Measurements from ENCODE around the gene UCHL3. TPM values are rescaled to one million over a fixed set of nuclear protein-coding genes. Genes with fewer than 3 reads are reported as not detected.

The UCHL3 gene
- total and polyA plus RNA-seq, 2 of the 4 experiments (the other 2 are of a cell fraction), result 63.8 to 68.3 TPM

DNA sequence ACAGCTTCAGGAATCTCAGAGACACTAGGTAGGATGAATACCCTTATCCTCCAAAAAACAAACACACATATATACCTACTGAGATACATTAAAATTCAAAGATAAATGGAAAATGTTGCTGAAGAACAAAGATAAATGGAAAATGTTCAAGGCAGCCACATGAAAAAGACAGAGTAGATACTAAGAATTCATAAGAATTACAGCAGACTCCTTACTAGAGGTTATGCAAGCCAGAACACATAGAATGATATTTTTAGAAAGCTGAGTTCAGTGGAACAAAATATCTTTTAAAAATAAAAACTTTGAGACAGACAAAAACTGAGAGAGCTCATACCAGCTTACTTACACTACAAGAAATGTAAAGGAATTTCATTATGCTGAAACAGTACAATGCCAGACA is 35.6 kb downstream of the UCHL3 start:
- H3K56ac ChIP-seq (ENCODE audit: extremely low read depth, insufficient read depth, low read length), result no peak overlapping the region
- H3K4ac ChIP-seq (ENCODE audit: low read depth, low read length), result no peak overlapping the region
- intact Hi-C loops (cut with micrococcal nuclease) (no loop called here), in situ Hi-C loops (cut with MboI; ENCODE audit: low sequenced_read_pairs) (no loop called here), dilution Hi-C loops (cut with HindIII; ENCODE audit: low sequenced_read_pairs, unreplicated experiment) (no loop called here)
- H2AK5ac ChIP-seq (ENCODE audit: low read depth, low read length), result no peak overlapping the region
- H3K4me3 ChIP-seq (ENCODE audit: insufficient read depth, low read depth, low read length), result no peak overlapping the region
- no peak overlapping the region for H3K14ac ChIP-seq (replicated peaks; ENCODE audit: low read depth, low read length)
- CTCF ChIA-PET, result no interaction called here
- no peak overlapping the region for H3K9ac ChIP-seq (ENCODE audit: low read depth, low read length)
- no peak overlapping the region for H4K8ac ChIP-seq (ENCODE audit: low read depth in 2 of 2, low read length in 2 of 2)
- no peak overlapping the region for H3K23ac ChIP-seq (ENCODE audit: low read depth, low read length)
- no peak overlapping the region for H4K91ac ChIP-seq (ENCODE audit: insufficient read depth, low read depth, low read length)
- no peak overlapping the region for H2BK15ac ChIP-seq (ENCODE audit: low read depth, low read length)
- H4K5ac ChIP-seq (ENCODE audit: low read depth, low read length), result no peak overlapping the region
- no peaks in the 10 kb centered on the region for H4K20me1 ChIP-seq (ENCODE audit: insufficient read depth, low read length)
- H2BK20ac ChIP-seq (ENCODE audit: low read depth, low read length), result no peak overlapping the region
- H3K27me3 ChIP-seq (ENCODE audit: control insufficient read depth, insufficient read depth, low read length), result no peaks in the 10 kb centered on the region
- no peak overlapping the region for H2BK5ac ChIP-seq (ENCODE audit: low read depth, low read length, poor library complexity, severe bottlenecking)
- BruUV-seq (replicated peaks), result no TSS peak
- H3K18ac ChIP-seq (ENCODE audit: low read depth, low read length), result no peak overlapping the region
- no peak overlapping the region for H2BK120ac ChIP-seq (ENCODE audit: low read depth, low read length)
- H3K9me3 ChIP-seq (ENCODE audit: control insufficient read depth, insufficient read depth, low read length), result peaks cover 6% of the 10 kb centered on the region; the same call in 1 of the 2 replicates
- H2AK9ac ChIP-seq (replicated peaks; ENCODE audit: low read depth, low read length, poor library complexity), result no peak overlapping the region
- H2AFZ ChIP-seq (replicated peaks; ENCODE audit: low read length, poor library complexity), result no peak overlapping the region
- POLR2A ChIA-PET (ENCODE audit: unreplicated experiment), result no interaction called here
- peaks cover 3% of the 10 kb centered on the region; the same call in 1 of the 2 replicates for H3K9me1 ChIP-seq (ENCODE audit: insufficient read depth, low read length)
- H3K79me1 ChIP-seq (ENCODE audit: low read depth in 1 of 2, low read length in 2 of 2), result peaks cover 3 to 22% of the 10 kb centered on the region in 2 experiments; a peak in 3 of 4 replicates
- H3K36me3 ChIP-seq (ENCODE audit: control insufficient read depth, insufficient read depth, low read length), result peaks cover 5% of the 10 kb centered on the region
- no peak for ATAC-seq (ENCODE audit: low read depth)
- TF ChIP-seq MAFK (IDR thresholded peaks at IDR 0.05; ENCODE audit: low read depth, low read length), result no peak
- no peak for TF ChIP-seq SMC3 (IDR thresholded peaks at IDR 0.05; ENCODE audit: low read depth, low read length)
- no peak for TF ChIP-seq FOS (IDR thresholded peaks at IDR 0.05; ENCODE audit: low read depth, low read length)
- no peak for TF ChIP-seq RAD21 (IDR thresholded peaks at IDR 0.05; ENCODE audit: low read length)
- TF ChIP-seq, protein P1, sequence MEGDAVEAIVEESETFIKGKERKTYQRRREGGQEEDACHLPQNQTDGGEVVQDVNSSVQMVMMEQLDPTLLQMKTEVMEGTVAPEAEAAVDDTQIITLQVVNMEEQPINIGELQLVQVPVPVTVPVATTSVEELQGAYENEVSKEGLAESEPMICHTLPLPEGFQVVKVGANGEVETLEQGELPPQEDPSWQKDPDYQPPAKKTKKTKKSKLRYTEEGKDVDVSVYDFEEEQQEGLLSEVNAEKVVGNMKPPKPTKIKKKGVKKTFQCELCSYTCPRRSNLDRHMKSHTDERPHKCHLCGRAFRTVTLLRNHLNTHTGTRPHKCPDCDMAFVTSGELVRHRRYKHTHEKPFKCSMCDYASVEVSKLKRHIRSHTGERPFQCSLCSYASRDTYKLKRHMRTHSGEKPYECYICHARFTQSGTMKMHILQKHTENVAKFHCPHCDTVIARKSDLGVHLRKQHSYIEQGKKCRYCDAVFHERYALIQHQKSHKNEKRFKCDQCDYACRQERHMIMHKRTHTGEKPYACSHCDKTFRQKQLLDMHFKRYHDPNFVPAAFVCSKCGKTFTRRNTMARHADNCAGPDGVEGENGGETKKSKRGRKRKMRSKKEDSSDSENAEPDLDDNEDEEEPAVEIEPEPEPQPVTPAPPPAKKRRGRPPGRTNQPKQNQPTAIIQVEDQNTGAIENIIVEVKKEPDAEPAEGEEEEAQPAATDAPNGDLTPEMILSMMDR (conservative IDR thresholded peaks at IDR 0.05; ENCODE audit: low read depth, low read length), result no peak
- TF ChIP-seq MAZ (IDR thresholded peaks at IDR 0.05; ENCODE audit: borderline replicate concordance, low read depth, low read length), result no peak
- TF ChIP-seq, protein P2, sequence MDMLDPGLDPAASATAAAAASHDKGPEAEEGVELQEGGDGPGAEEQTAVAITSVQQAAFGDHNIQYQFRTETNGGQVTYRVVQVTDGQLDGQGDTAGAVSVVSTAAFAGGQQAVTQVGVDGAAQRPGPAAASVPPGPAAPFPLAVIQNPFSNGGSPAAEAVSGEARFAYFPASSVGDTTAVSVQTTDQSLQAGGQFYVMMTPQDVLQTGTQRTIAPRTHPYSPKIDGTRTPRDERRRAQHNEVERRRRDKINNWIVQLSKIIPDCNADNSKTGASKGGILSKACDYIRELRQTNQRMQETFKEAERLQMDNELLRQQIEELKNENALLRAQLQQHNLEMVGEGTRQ (IDR thresholded peaks at IDR 0.05; ENCODE audit: low read depth, low read length), result no peak
- TF ChIP-seq, protein P3, sequence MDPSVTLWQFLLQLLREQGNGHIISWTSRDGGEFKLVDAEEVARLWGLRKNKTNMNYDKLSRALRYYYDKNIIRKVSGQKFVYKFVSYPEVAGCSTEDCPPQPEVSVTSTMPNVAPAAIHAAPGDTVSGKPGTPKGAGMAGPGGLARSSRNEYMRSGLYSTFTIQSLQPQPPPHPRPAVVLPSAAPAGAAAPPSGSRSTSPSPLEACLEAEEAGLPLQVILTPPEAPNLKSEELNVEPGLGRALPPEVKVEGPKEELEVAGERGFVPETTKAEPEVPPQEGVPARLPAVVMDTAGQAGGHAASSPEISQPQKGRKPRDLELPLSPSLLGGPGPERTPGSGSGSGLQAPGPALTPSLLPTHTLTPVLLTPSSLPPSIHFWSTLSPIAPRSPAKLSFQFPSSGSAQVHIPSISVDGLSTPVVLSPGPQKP (IDR thresholded peaks at IDR 0.05; ENCODE audit: borderline replicate concordance, low read depth, low read length), result no peak
- TF ChIP-seq NFE2L2 (IDR thresholded peaks at IDR 0.05; ENCODE audit: low read depth, low read length), result no peak
- no peak for TF ChIP-seq CHD1 (IDR thresholded peaks at IDR 0.05; ENCODE audit: low read depth, low read length)
- TF ChIP-seq RCOR1 (IDR thresholded peaks at IDR 0.05; ENCODE audit: insufficient replicate concordance, low read length), result no peak
- no peak for TF ChIP-seq MXI1 (IDR thresholded peaks at IDR 0.05; ENCODE audit: borderline replicate concordance, low read depth, low read length)
- TF ChIP-seq BHLHE40 (IDR thresholded peaks at IDR 0.05; ENCODE audit: low read depth, low read length), result no peak
- no peak for TF ChIP-seq CEBPB (IDR thresholded peaks at IDR 0.05; ENCODE audit: low read depth, low read length)
- TF ChIP-seq RFX5 (IDR thresholded peaks at IDR 0.05; ENCODE audit: low read depth, low read length), result no peak
- no peak for DNase-seq
- no peak overlapping the region for H3K27ac ChIP-seq (ENCODE audit: insufficient read depth, low read length)
- no peak overlapping the region for H3K4me2 ChIP-seq (ENCODE audit: low read depth, low read length)
- H3K4me1 ChIP-seq (ENCODE audit: control insufficient read depth, insufficient read depth, low read length), result no peaks in the 10 kb centered on the region
